SK-N-DZ (cell line): ENCODE results near the gene SRM. TPM values are rescaled to one million over a fixed set of nuclear protein-coding genes. Genes with fewer than 3 reads are reported as not detected.
"Not testable (repeated sequence)": the region's sequence is repeated elsewhere in the genome, so short reads cannot be mapped to it uniquely, and the experiment has no call there.

ENCODE experiments used
- DNase-seq: peaks from one replicate; pipeline ENCODE4 v3.0.0-alpha.2; 2015; ENCODE audit warnings: low spot score
- polyA plus RNA-seq, 2 experiments: library from polyadenylated mRNA; depleted of rRNA; stranded (reverse); fragments of >200 nt; gene quantifications; 2 replicates each; pipeline ENCODE4 v1.2.3, GENCODE V29; 2014

The SRM gene
- 30.1 and 40.1 TPM in 2 replicates for polyA plus RNA-seq (2014; cell fraction: cytosol; rRNA removed)
- 35.7 and 46.9 TPM in 2 replicates for polyA plus RNA-seq (2014; cell fraction: nucleus; rRNA removed)

DNA sequence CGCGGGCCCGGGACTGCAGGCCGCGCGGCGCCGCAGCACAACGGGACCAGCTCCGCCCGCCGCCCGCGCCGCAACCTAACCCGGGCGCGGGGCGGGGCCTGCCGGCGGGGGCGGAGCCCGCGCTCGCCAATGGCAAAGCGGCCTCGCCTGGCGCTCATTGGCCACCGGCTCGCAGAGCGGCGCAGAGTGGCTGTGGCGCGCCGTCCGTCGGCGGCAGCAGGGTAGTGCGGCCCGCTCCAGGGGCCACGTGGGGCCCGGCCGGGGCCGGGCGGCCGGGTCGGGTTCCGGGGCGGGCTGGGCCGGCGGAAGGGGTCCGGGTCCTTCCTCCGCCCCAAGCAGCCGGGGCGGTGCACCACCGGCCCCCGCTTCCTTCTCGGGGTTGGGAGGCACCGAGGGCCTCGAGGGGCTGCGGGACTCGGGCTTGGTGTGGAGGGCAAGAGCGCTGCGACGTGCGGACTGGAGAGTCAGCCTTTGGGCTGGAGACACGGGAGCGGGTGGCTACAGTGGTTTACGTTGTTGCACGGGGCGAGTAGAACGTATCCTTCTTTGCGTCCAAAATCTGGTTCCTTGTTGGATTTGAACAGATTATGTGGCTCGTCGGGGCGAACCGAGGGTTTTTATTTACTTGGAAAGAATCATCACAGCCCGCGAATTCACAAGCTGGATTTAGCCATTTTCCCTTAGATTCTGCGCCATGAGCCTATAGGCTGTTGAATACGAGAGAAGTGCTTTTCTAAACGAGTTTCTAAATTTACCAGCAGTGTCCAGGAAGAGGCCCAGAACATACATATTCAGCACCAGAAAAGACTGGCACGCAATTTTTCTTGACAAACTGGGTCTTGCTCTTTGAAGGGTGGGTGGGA, at the start of gene SRM:
Gene SRM (minus strand): TSS at position 51 of the 863 bp plus-strand sequence. CDS start 75 bp downstream, outside the sequence.
- peak; percentile 76 for DNase-seq

DNA sequence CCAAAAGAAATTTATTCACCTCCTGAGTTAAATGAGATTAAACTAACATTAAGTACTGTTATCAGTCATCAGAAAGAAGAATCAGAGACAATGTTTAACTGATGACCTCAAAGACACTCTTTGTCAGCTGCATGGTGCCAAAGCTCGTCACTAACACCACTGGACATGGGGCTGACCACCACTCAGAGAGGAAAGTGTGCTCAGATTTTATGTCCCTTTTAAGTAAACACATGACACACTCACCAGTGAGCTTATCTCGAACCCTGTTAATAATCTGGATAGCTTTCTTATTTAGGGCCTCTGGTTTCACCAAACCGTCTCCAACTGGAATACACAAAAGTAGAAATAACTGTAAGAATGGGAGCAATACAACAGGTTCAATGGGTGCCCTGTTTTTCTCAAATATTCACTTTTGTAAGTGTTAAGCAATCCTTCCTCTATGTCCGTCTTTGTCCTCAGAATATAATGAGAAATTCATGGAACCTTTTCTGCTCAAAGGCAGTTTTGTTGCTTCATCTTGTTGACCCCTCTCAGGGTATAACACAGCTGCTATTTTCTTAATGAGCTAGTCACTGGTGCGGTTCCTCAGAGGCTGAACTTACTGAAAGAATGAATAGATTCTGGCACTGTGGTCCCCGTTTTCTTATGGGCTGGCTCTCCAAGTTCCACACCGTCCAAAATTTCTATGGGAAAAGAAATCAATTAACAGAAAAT, 49.4 kb upstream of the SRM start:
- DNase-seq, result no peak

DNA sequence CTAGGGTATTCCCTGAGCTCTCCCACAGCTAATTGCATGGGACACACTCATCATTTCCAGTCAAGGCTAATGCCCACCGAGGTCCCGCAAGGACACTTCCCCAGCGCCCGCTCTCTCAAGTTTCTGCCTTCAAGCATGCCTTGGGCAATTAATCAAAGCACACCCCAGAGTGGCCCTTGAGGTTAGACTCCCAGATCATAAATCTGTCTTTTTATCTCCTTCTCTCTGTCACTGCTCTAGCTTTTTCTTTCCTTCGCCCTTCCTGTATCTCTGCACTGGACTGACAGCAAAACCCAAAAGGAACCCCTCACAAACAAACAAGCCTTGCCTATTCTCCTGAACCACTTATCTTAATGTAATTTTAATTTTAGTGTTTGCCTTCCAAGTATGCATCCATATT, 47.8 kb upstream of the SRM start:
- DNase-seq, result no peak

DNA sequence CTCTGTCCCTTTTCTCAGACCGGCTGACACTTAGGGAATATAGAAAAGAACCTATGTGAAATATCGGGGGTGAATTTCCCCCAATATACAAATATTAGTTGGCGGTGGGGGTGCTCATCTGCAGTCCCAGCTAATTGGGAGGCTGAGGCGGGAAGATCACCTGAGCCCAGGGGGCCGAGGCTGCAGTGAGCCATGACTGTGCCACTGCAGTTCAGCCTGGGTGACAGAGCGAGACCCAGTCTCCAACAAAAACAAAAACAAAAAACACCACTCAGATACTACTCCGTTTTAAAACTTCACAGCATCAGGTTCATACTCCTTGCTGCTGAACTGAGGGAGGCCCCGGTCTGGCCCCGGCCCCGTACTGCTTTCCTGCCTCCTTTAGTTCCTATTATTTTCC, 45.8 kb upstream of the SRM start:
- DNase-seq, result no peak

DNA sequence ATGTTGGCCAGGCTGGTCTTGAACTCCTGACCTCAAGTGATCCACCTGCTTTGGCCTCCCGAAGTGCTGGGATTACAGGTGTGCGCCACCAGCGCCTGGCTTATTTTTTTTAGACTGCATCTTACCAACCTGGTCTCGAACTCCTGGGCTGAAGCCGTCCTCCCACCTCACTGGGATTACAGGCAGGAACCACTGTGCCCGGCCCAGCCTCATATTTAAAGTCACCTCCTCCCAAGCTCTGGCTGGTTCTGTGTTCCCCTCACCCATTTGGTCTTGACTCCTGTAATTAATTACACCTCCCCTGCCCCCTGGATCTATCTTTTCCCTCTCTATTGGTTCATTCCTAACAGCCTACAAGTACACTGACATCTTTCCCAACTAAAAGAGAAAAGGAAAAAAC, 41.5 kb upstream of the SRM start:
- no peak for DNase-seq

DNA sequence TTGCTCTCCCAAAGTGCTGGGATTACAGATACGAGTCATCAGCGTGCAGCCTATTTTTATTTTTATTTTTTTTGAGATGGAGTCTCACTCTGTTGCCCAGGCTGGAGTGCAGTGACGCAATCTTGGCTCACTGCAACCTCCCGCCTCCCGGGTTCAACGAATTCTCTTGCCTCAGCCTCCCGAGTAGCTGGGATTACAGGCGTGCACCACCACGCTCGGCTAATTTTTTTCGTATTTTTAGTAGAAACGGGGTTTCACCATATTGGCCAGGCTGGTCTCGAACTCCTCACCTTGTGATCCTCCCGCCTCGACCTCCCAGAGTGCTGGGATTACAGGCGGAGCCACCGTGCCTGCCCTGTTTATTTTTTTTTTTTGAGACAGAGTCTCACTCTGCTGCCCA, 41.0 kb upstream of the SRM start:
- DNase-seq, result not testable (repeated sequence)

DNA sequence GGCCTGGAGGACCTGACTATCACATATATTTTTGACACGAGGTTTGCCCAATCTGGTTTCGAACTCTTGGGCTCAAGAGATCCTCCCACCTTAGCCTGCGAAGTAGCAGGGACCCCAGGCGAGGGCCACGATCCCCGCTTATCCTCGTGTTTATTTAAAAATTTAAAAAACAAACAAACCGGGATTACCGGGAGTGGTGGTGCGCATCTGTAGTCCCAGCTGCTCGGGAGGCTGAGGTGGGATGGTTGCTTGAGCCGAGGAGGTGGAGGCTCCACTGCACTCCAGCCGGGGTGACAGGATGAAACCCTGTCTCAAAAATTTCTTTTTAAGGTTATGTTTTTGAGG, 40.3 kb upstream of the SRM start:
- DNase-seq, result no peak

DNA sequence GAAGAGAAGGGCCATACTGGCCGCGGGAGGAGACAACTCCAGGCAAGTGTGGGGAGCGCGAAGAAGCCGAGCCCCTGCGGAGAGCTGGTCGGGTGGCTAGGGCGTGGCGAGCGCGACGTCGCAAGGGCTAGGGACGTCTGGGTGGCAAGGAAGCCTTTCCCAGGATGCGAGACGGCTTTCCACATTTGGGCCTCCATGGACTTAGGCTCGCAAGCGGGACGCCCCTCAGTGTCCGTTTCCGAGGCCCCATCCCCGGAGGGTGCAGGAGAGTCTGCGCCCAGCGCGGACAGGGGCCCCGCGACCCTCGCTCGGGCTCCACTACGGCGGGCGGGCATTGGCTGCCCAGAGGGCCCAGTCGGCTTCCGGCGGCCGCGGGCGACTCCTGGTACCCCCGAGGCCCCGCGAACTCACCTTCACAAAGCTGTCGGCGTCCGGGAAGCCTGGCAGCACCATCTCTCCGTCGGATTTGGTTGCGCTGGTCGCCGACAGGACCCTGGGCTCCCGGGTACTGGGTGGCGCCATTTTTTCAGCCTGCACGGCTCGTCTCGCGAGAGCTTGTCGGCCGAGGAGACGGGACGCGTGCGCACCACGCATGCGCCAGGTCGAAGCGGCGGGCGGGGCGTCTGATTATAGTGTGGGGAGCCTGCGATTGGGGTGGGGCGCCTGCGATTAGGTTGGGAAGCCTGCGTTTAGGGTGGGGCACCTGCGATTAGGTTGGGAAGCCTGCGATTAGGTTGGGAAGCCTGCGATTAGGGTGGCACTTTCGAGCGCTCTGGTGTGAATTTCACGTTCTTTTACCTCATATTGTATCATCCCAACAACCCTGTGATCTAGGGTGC, 39.7 kb upstream of the SRM start, which contains the start of gene EXOSC10:
Gene EXOSC10 (minus strand): TSS at position 560 of the 839 bp plus-strand sequence. CDS start 38 bp downstream, at position 522.
- DNase-seq, result peak; percentile 83

DNA sequence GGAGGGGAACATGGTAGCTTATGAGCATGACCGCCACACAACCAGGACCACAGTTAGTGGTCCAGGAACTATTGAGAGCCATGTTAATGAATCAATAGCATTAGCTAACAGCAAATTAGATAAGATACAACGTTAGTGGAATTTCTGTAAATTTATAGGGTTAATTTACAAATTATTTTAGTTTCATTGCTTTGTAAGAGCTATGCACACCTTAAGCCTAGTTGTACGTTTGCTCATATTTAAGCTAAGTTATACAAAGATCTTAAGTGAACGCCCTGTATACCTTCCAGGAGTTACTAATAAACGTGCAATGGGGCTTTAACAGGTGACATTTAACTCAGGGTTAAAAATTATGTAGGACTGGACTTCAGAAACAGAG, 39.1 kb upstream of the SRM start:
- DNase-seq, result no peak

DNA sequence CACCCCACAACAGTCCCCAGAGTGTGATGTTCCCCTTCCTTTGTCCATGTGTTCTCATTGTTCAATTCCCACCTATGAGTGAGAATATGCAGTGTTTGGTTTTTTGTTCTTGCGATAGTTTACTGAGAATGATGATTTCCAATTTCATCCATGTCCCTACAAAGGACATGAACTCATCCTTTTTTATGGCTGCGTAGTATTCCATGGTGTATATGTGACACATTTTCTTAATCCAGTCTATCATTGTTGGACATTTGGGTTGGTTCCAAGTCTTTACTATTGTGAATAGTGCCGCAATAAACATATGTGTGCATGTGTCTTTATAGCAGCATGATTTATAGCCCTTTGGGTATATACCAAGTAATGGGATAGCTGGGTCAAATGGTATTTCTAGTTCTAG, 24.0 kb upstream of the SRM start:
- not testable (repeated sequence) for DNase-seq

DNA sequence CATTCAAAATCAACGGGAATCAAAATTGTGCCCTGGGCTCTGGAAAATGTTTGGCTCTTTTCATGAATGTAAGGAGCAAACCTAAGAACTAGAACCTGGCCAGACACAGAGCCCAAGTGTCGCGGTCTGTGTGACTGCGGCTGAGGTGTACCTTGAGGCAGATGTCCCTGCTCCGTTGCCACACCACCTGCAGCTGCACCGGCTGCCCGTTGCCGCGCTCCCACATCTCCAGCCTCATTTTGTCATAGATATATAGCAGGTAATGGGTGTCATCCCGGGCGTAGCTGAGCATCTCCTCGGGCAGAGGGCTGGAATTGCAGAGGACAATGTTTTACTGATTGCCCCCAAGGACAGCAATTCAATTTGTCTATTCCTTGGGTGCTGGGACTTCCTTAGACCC, 21.1 kb upstream of the SRM start:
- DNase-seq, result no peak

DNA sequence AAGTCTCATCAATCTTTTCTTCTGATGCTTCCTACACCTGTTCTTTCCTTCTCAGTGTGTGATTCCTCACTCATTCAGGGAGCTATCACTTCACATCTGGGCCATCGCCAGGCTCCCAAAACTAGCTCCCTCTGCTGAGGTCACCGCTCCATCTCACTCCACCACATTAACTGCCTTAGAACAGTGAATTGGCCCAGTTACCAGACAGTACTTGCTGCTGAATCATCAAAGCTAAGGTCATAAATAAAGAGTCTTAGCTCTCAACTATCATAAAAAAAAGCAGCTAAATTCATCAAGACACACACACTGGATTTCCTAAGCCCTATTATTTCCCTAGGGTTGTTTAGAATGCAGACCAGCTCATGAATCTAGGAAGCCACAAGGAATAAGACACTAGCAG, 18.8 kb upstream of the SRM start:
- no peak for DNase-seq

DNA sequence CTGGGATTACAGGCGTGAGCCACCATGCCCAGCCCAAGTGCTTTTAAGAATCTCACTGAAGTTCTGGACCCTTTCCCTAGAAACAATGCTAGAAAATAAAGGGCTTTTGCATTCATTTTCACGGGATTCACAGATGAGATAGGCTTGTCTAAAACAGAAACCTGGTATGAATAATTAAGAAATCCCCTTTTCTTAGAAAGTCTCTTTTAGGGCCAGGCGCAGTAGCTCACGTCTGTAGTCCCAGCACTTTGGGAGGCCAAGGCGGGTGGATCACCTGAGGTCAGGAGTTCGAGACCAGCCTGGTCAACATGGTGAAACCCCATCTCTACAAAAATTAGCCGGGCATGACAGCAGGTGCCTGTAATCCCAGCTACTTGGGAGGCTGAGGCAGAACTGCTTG, 13.6 kb upstream of the SRM start:
- not testable (repeated sequence) for DNase-seq

DNA sequence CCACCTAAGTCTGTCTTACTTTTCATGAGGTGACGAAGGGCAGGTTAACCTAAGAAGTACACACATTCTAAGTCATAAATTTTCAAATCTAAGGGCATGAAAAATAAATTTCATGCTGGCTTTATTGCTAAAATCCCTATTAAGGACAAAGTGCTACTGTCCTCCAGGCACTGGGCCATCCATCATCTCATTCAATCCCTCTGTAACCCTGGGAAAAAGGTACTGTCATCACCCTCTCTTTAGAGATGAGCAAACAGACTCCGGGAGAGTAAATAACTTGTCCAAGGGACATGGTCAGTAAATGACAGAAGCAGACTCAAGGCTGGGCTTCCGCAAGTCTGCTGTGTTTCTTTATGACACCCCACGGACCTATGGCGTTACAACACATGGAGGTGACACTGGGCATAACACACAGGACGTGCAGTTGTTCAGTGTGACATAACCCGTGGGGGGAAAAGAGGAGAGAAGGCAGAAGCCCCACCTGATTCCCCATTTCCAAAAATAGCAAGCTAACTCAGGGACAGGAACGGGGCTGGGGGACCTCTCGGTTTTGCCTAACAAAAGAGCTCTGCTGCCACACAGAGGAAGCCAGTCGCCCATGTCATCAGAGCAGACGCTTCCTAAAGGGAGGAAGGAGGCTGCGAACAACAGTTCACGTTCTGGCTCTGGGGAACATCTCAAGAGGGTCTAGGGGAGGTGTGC, 12.5 kb upstream of the SRM start:
- no peak for DNase-seq

DNA sequence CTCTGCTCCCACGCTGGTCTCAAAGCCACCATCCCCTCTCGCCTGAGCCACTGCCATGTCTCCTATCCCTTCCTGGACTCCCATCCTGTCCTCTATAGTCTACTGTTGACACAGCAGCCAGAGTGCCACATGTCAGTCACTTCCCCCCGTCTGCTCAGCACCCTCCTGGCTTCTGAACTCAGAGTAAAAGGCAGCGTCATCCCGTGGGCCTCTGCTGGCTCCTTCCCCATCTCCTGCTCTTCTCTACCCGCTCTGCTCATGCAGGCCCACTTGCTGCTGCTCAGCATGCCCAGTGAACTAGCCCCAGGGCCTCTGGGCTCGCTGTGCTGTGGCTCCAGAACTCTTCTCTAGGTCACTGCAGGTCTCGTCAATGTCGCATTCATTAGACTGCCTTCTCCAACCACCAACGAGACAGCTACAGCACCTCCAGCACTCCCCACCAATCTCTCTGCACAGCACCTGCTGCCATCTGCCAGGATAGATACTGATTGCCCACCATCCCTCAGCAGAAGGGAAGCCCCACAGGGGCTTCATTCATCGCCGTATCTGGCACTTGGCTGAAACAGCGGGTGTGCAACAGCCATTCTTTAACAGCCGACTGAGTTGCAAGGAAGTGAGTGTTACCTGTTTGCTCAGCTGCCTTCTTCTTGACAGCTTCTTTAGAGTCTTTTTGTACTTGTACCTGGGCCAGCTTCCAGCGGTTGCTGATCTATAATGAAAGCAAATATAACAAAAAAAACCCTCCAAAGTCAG, 11.8 kb upstream of the SRM start:
- no peak for DNase-seq

DNA sequence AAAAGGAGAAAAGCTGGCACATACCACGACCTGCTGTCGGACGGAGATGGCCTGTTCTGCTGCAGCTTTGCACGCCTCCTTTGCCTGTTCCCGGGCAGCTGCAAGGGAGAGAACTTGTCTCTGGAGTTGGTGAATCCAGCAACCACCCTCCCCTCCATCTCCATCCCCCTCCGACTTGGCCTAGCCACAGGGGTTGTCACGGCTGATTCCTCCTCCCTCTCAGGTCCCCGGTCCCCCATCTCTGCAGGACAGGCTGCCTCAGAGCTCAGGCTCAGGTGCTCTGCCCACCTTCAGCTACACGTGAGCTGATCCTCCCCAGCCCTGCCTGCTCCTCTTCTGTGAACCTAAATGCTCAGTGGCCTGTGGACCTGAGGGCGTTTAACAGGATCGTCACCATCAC, 11.1 kb upstream of the SRM start:
- no peak for DNase-seq

DNA sequence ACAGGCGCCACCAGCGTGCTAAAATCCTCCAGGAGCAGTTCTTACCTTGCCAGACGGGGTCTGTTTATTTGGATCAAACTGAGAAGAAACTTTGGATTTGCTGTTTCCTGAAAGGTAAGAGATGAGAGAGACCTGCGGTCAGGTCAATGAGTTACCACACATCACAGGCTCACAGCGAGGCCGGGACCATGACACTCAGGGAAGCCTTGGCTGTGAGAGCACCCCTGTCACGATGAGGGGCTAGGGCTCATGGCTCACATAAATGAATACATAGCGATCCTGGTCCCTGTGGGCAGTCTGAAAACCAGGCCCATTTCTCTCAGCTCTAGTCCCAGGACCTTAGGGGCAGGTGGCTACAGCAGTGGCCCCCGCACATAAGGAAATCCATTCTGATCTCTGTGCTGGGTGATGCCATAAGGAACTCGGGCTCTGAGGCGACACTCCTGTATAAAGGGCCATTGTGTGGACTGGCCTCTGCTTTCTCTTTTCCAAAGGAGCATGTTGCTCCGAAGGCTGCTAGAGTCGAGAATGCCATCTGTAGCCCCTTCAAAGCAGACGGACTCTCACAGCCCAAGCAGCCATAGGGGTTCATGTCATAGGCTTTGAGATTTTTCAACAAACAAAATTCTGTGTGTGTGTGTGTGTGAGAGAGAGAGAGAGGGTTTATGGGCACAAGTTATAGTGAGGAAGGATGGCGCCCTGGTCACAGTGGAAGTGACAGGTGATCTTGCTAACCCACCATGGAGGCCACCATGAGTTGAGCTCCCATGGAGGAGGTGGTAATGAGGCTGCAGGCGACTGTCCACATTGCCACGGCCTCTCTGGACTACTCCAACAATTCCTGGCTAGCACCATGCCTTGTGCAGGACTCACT, 9.0 kb upstream of the SRM start:
- DNase-seq, result no peak

DNA sequence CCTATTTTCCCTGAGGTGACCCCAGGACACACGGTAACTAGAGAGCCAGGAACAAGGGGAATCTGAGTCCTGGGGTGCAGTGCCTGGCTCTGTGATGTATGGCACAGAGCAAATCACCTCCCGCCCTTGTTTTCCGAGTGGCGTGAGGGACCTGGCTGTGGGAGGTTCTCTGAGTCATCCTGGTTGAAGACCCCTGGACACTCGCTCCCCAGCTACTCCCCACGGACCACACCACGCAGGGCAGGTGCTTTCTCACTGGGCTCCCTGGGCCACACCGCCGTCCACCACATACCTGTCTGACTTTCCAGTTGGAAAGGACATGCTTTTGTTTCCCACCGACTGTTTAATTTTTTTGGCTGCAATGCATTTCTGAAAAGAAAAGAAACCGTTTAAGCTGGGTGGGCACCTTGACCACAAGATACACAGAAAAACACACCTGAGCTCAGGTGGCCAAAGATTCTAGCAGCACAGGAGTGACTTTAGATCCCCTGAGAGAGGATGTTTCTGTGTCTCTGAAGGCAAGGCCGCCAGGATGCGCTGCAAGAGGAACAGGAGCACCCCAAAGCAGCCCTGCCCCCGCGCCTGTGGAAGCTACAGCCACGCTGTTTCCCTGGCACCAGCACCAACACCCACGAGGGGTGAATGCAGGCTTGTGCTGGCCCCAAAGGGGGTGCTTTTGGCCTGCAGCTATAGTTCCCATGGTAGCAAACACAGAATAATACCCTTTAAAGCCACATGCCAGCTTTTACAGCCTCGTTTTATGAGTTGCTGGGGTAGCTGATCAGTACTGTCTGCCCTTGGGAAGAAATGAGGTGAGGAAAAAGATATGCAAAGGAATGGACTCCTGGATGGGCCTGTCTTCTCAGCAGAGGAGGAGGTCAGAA, 8.1 kb upstream of the SRM start:
- DNase-seq, result no peak

DNA sequence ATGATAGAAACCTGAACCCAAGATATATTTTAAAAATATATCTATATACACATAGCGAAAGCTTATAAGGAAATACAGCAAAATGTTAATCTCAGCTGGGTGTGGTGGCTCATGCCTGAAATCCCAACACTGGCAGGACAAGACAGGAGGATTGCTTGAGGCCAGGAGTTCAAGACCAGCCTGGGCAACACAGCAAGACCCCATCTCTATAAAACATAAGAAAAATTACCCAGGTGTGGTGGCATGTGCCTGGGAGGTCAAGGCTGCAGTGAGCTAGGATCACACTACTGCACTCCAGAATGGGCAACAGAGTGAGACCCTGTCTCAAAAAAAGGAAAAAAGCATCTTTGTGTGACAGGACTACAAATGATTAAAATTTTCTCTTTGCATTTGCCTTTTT, 6.0 kb upstream of the SRM start:
- no peak for DNase-seq
